ENCODE results near the gene VPS26C. TPM values are rescaled to one million over a fixed set of nuclear protein-coding genes. Genes with fewer than 3 reads are reported as not detected.

Gene VPS26C
- total and polyA plus RNA-seq, 10 donors, result 17.0 to 76.9 (median 50.6) TPM

DNA sequence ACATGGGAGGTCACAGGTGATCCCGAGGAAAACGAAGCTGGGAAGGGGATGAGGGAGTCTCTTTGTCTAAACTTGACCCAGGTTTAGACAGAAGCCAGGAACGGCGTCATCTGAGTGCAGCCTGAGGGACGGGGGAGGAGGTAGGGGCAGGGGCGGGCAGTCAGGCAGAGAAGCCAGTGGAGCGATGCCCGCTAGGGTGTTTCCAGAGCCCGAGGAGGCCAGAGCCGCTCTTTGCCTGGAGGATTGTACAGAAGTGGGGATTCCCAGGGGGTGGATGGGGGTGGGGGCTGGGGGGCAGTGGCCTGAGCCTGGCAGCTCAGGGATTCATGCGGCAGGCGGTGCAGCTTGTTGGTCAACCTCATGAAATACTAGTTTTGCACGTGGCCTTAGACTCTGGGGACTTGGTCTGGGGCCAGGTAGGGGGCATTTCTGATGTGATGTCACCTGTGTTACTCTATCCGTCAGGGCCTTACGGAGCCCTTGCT is 58.4 kb downstream of the VPS26C start:
- TF ChIP-seq POLR2A (IDR thresholded peaks at IDR 0.05) (no peak), POLR2AphosphoS5 (IDR thresholded peaks at IDR 0.05) (no peak)
- TF ChIP-seq, protein P1, sequence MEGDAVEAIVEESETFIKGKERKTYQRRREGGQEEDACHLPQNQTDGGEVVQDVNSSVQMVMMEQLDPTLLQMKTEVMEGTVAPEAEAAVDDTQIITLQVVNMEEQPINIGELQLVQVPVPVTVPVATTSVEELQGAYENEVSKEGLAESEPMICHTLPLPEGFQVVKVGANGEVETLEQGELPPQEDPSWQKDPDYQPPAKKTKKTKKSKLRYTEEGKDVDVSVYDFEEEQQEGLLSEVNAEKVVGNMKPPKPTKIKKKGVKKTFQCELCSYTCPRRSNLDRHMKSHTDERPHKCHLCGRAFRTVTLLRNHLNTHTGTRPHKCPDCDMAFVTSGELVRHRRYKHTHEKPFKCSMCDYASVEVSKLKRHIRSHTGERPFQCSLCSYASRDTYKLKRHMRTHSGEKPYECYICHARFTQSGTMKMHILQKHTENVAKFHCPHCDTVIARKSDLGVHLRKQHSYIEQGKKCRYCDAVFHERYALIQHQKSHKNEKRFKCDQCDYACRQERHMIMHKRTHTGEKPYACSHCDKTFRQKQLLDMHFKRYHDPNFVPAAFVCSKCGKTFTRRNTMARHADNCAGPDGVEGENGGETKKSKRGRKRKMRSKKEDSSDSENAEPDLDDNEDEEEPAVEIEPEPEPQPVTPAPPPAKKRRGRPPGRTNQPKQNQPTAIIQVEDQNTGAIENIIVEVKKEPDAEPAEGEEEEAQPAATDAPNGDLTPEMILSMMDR (IDR thresholded peaks at IDR 0.05 in 8 of 11, conservative IDR thresholded peaks at IDR 0.05 in 3 of 11), result no peak

GRCh38 chr21:37208056-37208721 is 58.9 kb downstream of the VPS26C start:
- H3K36me3 ChIP-seq, result peaks cover 0 to 6% (median 2%) of the 10 kb centered on the region in 6 donors
- H3K9me3 ChIP-seq, result peaks cover 0 to 6% (median 0%) of the 10 kb centered on the region in 8 donors
- intact Hi-C loops (cut with DNase I; ENCODE audit: low total_unique reads), result no loop called here
- peak overlapping the region in 3 of 8 donors; percentile 4 to 46 (median 24) for H3K4me3 ChIP-seq
- peak overlapping the region in 6 of 8 donors; percentile 20 to 69 (median 50) for H3K27ac ChIP-seq
- peaks cover 6 to 33% (median 25%) of the 10 kb centered on the region in 6 donors for H3K4me1 ChIP-seq
- DNase-seq, result peak; percentile 91
- WGBS, 5 donors, result 28 to 39% (median 36%) methylated on average over 15 of the region's 15 CpGs
- no peaks in the 10 kb centered on the region for H3K27me3 ChIP-seq (replicated peaks in 1 of 7)
- TF ChIP-seq, protein P1 (IDR thresholded peaks at IDR 0.05 in 8 of 11, conservative IDR thresholded peaks at IDR 0.05 in 3 of 11), result no peak
- TF ChIP-seq POLR2AphosphoS5 (IDR thresholded peaks at IDR 0.05), result peak; percentile 13 to 71 (median 67)

More for the DNA sequence above, 58.4 kb downstream of the VPS26C start:
- H3K4me1 ChIP-seq, result peaks cover 6 to 33% (median 25%) of the 10 kb centered on the region in 6 donors
- H3K4me3 ChIP-seq, result peak overlapping the region in 1 of 8 donors; percentile 4
- peaks cover 0 to 6% (median 0%) of the 10 kb centered on the region in 8 donors for H3K9me3 ChIP-seq
- no peak for DNase-seq
- intact Hi-C loops (cut with DNase I; ENCODE audit: low total_unique reads), result no loop called here
- peak overlapping the region in 4 of 8 donors; percentile 48 to 69 (median 56) for H3K27ac ChIP-seq
- no peaks in the 10 kb centered on the region for H3K36me3 ChIP-seq
- WGBS, 5 donors, result 77 to 88% (median 80%) methylated on average over 15 of the region's 15 CpGs
- no peaks in the 10 kb centered on the region for H3K27me3 ChIP-seq (replicated peaks in 1 of 7)

DNA sequence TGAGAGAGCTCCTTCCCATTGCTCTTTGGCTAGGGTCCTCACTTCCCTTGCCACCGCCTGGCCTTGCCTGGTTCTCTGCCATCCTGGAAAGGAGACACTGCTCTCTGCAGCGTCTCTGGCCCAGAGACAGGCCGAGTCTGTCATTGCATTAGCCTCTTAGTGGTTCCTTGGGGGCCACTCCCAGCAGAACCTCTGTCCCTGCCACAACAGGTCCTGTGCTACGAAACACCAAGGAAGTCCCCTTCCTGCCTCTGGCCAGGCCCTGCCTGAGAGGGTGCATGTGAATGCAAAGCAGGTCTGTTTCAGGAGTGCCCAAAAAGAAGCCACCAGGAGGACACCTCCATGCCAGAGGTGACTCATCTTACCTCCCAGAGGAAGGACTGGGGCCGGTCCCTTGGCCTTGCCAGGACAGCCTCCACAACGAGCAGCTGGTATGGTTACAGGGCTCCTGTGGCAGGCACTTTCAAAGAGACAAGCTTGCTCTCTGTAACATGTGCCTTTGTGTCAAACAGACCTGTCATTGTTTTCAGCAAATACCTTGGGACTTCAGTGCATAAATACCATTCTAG is 59.6 kb downstream of the VPS26C start:
- TF ChIP-seq POLR2AphosphoS5 (IDR thresholded peaks at IDR 0.05), result no peak
- no peak for TF ChIP-seq POLR2A (IDR thresholded peaks at IDR 0.05)
- TF ChIP-seq, protein P1 (IDR thresholded peaks at IDR 0.05 in 8 of 11, conservative IDR thresholded peaks at IDR 0.05 in 3 of 11), result no peak
- Histone ChIP-seq H3K4me1 (peaks cover 6 to 33% (median 25%) of the 10 kb centered on the region in 6 donors), H3K36me3 (peaks cover 0 to 12% (median 8%) of the 10 kb centered on the region in 6 donors), H3K27ac (peak overlapping the region in 5 of 8 donors; percentile 20 to 69 (median 51)), H3K27me3 (replicated peaks in 1 of 7) (no peaks in the 10 kb centered on the region), H3K4me3 (peak overlapping the region in 2 of 8 donors; percentile 24 to 46), H3K9me3 (peaks cover 0 to 6% (median 0%) of the 10 kb centered on the region in 8 donors)
- WGBS, 5 donors, result 37 to 61% (median 41%) methylated on average over 5 to 6 of the region's 6 CpGs
- intact Hi-C loops (cut with DNase I; ENCODE audit: low total_unique reads), result no loop called here
- DNase-seq, result peak; percentile 73

DNA sequence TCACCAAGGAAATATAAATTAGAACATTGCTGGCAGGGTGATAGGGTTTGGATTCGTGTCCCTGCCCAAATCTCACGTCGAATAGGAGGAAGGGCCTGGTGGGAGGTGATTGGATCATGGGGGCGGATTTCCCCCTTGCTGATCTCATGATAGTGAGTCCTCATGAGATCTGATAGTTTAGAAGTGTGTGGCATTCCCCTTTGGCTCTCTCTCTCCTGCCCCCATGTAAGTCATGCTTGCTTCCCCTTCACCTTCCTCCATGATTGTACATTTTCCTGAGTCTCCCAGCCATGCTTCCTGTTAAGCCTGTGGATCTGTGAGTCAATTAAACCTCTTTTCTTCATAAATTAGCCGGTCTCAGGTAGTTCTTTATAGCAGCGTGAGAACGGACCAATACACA is 60.6 kb downstream of the VPS26C start:
- no peak overlapping the region for H3K4me3 ChIP-seq
- DNase-seq, result no peak
- H3K27ac ChIP-seq, result no peak overlapping the region
- intact Hi-C loops (cut with DNase I; ENCODE audit: low total_unique reads), result no loop called here
- peaks cover 0 to 23% (median 16%) of the 10 kb centered on the region in 6 donors for H3K36me3 ChIP-seq
- 87 to 96% (median 89%) methylated on average over 7 of the region's 7 CpGs for WGBS, 5 donors
- TF ChIP-seq, protein P1 (IDR thresholded peaks at IDR 0.05 in 8 of 11, conservative IDR thresholded peaks at IDR 0.05 in 3 of 11), result no peak
- no peak for TF ChIP-seq POLR2A (IDR thresholded peaks at IDR 0.05)
- no peak for TF ChIP-seq POLR2AphosphoS5 (IDR thresholded peaks at IDR 0.05)
- no peaks in the 10 kb centered on the region for H3K27me3 ChIP-seq (replicated peaks in 1 of 7)
- peaks cover 6 to 33% (median 25%) of the 10 kb centered on the region in 6 donors for H3K4me1 ChIP-seq
- H3K9me3 ChIP-seq, result peaks cover 0 to 6% (median 0%) of the 10 kb centered on the region in 8 donors
